RWPE2 (cell line): ENCODE results near the gene BCLAF3.

Experiments used
- ATAC-seq: fragments of 200-7000 bp; cut with Tn5 transposase; 3 replicates; pipeline ENCODE4 v1.9.1; 2021; ENCODE audit warnings: low read depth
- DNase-seq: peaks from one replicate; pipeline ENCODE4 v3.0.0-alpha.2; 2020; ENCODE audit warnings: low spot score
- H3K27ac ChIP-seq: fragments of 450-650 bp; 2 replicates; pipeline ENCODE4 v1.5.1; 2017; ENCODE audit warnings: mild to moderate bottlenecking; ENCODE audit not compliant: poor library complexity, severe bottlenecking
- H3K27me3 ChIP-seq: fragments of 250-450 bp; sonication (Bioruptor Pico); 2 replicates; pipeline ENCODE4 v1.5.1; 2021; ENCODE audit warnings: mild to moderate bottlenecking, moderate library complexity; ENCODE audit not compliant: insufficient read depth, poor library complexity, severe bottlenecking
- H3K36me3 ChIP-seq: fragments of 250-450 bp; sonication (Bioruptor Pico); 2 replicates; pipeline ENCODE4 v1.5.1; 2020; ENCODE audit warnings: low read depth, mild to moderate bottlenecking, moderate library complexity
- H3K4me1 ChIP-seq: fragments of 250-450 bp; sonication (Bioruptor Pico); 2 replicates; pipeline ENCODE4 v1.5.1; 2021; ENCODE audit warnings: mild to moderate bottlenecking, moderate library complexity; ENCODE audit not compliant: insufficient read depth, poor library complexity, severe bottlenecking
- H3K4me3 ChIP-seq: fragments of 250-450 bp; sonication (Bioruptor Pico); 2 replicates; pipeline ENCODE4 v1.5.1; 2021; ENCODE audit warnings: mild to moderate bottlenecking, moderate library complexity; ENCODE audit not compliant: severe bottlenecking
- H3K9me3 ChIP-seq: fragments of 250-450 bp; sonication (Bioruptor Pico); 2 replicates; pipeline ENCODE4 v1.5.1; 2021; ENCODE audit warnings: mild to moderate bottlenecking, moderate library complexity; ENCODE audit not compliant: severe bottlenecking
- TF ChIP-seq, protein P1 (sequence below): fragments of 450-650 bp; IDR thresholded peaks from one replicate; pipeline ENCODE4 v1.5.1; 2017; ENCODE audit warnings: mild to moderate bottlenecking, moderate library complexity; ENCODE audit not compliant: poor library complexity, severe bottlenecking

The BCLAF3 gene

DNA sequence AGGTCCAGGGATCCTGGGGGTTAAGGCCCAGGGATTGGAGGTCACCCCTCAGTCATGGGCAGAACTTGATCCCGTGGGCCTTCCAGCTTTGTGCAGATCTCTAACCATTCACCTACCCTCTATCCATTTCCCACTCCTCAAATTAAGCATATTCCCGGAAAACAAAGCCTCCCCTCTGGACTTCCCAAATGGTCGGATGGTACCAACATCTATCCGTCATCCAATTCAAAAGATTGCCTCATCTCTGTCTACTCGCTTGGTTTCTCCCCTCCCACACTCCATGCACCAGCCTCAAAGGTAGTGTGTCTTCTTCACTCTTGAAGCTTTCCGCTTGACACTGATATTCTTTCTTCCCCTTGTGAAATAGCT lies 473 bp upstream of the BCLAF3 start:
- TF ChIP-seq, protein P1, sequence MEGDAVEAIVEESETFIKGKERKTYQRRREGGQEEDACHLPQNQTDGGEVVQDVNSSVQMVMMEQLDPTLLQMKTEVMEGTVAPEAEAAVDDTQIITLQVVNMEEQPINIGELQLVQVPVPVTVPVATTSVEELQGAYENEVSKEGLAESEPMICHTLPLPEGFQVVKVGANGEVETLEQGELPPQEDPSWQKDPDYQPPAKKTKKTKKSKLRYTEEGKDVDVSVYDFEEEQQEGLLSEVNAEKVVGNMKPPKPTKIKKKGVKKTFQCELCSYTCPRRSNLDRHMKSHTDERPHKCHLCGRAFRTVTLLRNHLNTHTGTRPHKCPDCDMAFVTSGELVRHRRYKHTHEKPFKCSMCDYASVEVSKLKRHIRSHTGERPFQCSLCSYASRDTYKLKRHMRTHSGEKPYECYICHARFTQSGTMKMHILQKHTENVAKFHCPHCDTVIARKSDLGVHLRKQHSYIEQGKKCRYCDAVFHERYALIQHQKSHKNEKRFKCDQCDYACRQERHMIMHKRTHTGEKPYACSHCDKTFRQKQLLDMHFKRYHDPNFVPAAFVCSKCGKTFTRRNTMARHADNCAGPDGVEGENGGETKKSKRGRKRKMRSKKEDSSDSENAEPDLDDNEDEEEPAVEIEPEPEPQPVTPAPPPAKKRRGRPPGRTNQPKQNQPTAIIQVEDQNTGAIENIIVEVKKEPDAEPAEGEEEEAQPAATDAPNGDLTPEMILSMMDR = peak; percentile 58
- DNase-seq = no peak
- Histone ChIP-seq H3K4me3 (peak overlapping the region; percentile 89), H3K27me3 (no peaks in the 10 kb centered on the region), H3K27ac (peak overlapping the region; percentile 33), H3K36me3 (no peaks in the 10 kb centered on the region), H3K9me3 (no peaks in the 10 kb centered on the region), H3K4me1 (peaks cover 3% of the 10 kb centered on the region)
- ATAC-seq = no peak

DNA sequence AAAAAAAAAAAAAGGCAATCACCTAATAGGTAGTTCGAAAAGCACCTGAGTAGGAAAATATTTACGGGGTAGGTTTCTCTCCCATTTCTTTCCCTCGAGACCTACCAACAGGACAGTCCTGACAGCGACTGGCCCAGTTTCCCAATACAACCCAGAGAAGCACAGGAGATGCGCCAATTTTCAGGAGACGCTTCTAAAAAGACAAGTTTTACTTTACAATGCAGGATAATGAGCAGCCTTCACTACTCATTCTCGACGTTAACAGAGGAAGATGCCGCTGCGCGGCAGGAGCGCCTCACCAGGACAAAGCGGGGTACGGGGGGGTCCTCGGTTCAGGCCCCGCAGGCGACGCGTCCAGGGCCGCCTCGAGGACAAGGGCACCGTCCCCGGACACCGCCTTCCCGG lies 708 bp downstream of the BCLAF3 start:
- H3K27ac ChIP-seq = peak overlapping the region; percentile 33
- H3K4me1 ChIP-seq = peaks cover 3% of the 10 kb centered on the region
- DNase-seq (no peak), ATAC-seq (peak; percentile 20; the same call in 2 of the 3 replicates)
- no peaks in the 10 kb centered on the region for H3K9me3 ChIP-seq
- H3K36me3 ChIP-seq = no peaks in the 10 kb centered on the region
- H3K4me3 ChIP-seq = peak overlapping the region; percentile 89
- TF ChIP-seq, protein P1 = no peak
- no peaks in the 10 kb centered on the region for H3K27me3 ChIP-seq

DNA sequence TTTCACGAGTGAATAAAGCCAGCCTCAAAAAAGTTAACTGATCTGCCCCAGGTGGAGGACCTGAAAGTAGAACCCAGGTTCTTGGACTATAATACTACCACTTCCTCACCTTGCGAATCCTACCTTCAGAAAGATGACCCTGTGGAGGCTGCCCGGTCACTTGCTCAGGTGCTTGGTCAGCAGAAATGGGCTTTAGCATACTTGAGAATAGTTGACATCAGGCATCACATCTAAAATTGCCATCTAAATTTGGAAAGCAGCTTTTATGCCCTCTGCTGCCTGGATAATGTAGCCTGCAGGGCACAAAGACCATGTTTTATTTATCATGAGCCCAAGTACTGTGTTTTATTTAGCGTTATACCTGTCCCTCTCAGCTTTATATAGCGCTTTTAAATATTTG lies 3.0 kb downstream of the BCLAF3 start:
- Histone ChIP-seq H3K27ac (no peak overlapping the region), H3K4me1 (peaks cover 3% of the 10 kb centered on the region), H3K4me3 (no peak overlapping the region), H3K9me3 (no peaks in the 10 kb centered on the region), H3K36me3 (no peaks in the 10 kb centered on the region), H3K27me3 (no peaks in the 10 kb centered on the region)
- TF ChIP-seq, protein P1 = no peak
- no peak for DNase-seq
- ATAC-seq = no peak

DNA sequence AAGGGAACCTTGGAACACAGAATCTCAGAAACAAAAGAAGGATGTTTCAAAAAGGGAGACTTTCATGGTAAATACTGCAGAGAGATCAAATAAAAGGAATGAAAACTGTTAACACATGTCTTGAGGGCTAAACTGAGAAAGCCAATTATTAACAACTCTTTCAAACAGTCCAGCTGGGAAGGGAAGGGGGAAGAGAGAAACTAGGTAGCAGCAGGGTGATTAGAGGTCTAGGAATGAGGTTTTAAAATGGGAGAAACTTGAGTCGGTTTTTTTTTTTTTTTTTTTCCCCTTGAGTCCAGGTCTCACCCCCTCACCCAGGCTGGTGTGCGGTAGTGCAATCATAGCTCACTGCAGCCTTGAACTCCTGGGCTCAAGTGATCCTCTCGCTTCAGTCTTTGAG lies 4.3 kb downstream of the BCLAF3 start:
- H3K9me3 ChIP-seq = no peaks in the 10 kb centered on the region

DNA sequence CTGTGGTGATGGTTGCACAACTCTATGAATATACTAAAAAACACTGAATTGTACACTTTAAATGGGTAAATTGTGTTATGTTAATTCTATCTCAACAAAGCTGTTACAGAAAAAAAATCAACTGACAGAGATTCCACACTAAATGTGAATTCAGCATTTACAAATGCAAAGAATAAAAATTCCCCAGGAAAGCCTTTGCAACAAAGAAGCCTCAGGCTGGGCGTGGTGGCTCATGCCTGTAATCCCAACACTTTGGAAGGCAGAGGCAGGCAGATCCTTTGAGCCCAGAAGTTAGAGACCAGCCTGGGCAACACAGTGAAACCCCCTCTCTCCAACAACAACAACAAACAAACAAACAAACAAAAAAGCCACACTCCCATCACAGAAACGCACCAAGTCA lies 8.9 kb downstream of the BCLAF3 start:
- DNase-seq (no peak), ATAC-seq (no peak)
- H3K9me3 ChIP-seq = no peaks in the 10 kb centered on the region
- TF ChIP-seq, protein P1 = no peak
- no peaks in the 10 kb centered on the region for H3K4me1 ChIP-seq
- H3K27me3 ChIP-seq = no peaks in the 10 kb centered on the region
- H3K36me3 ChIP-seq = no peaks in the 10 kb centered on the region
- H3K27ac ChIP-seq = no peak overlapping the region
- H3K4me3 ChIP-seq = no peak overlapping the region

More for the DNA sequence above, 4.3 kb downstream of the BCLAF3 start:
- no peaks in the 10 kb centered on the region for H3K27me3 ChIP-seq
- ATAC-seq (no peak), DNase-seq (no peak)
- H3K36me3 ChIP-seq = no peaks in the 10 kb centered on the region
- H3K27ac ChIP-seq = no peak overlapping the region
- TF ChIP-seq, protein P1 = no peak
- no peak overlapping the region for H3K4me3 ChIP-seq
- H3K4me1 ChIP-seq = peaks cover 3% of the 10 kb centered on the region
